ENCODE data around the gene CPA1.

- TF ChIP-seq CTCF (IDR thresholded peaks at IDR 0.05; ENCODE audit: low read depth, low read length, poor library complexity, severe bottlenecking) (no peak), EZH2phosphoT487 (IDR thresholded peaks at IDR 0.05; ENCODE audit: borderline replicate concordance, low read length) (no peak)
Measured at GRCh38 chr7:130421684-130422083, 41.4 kb downstream of the CPA1 start.

All from DOHH2 (cell line).